Testis (tissue), 3 donors: ENCODE data around the gene UBAP2. TPM values are rescaled to one million over a fixed set of nuclear protein-coding genes. Genes with fewer than 3 reads are reported as not detected.

Source experiments
- DNase-seq: peaks from one replicate; pipeline ENCODE4 v3.0.0-alpha.2; 2019
- H3K27ac ChIP-seq, 2 donors: fragments of 200-600 bp; sonication (generic); one replicate each; pipeline ENCODE4 v1.5.1; 2019
- H3K27me3 ChIP-seq: fragments of 200-600 bp; sonication (generic); one replicate; pipeline ENCODE4 v1.5.1; 2019
- H3K36me3 ChIP-seq: fragments of 200-600 bp; sonication (generic); one replicate; pipeline ENCODE4 v1.5.1; 2017; ENCODE audit warnings: low read depth; ENCODE audit errors: missing control alignments
- H3K4me1 ChIP-seq: fragments of 200-600 bp; sonication (generic); one replicate; pipeline ENCODE4 v1.5.1; 2019
- H3K4me3 ChIP-seq, 2 donors: fragments of 200-600 bp; sonication (generic); one replicate each; pipeline ENCODE4 v1.5.1; 2017 to 2019
- H3K9me3 ChIP-seq: fragments of 200-600 bp; sonication (generic); one replicate; pipeline ENCODE4 v1.5.1; 2017
- CTCF ChIP-seq, 3 experiments: fragments of 450-650 bp in 2 of 3; fragments of 200-600 bp in 1 of 3; sonication (generic) in 1 of 3; IDR thresholded peaks; one replicate each; pipeline ENCODE4 v1.5.1; 2016 to 2019; ENCODE audit warnings: antibody characterized with exemption in 3 of 3, mild to moderate bottlenecking in 2 of 3, moderate library complexity in 1 of 3
- POLR2A ChIP-seq: fragments of 450-650 bp; IDR thresholded peaks from one replicate; pipeline ENCODE4 v1.6.1; 2017; ENCODE audit warnings: antibody characterized with exemption, mild to moderate bottlenecking, moderate library complexity
- WGBS, 2 donors: methylation state at CpG; one replicate each; pipeline ENCODE4 v1.1.5; 2018; 5-methylcytosine and 5-hydroxymethylcytosine counted together
- intact Hi-C: fragments of 100-400 bp; cut with DNase I; formaldehyde crosslinking; loops from one replicate; pipeline ENCODE4 v1.15.1; 2023; ENCODE audit warnings: low total_unique reads
- polyA plus RNA-seq: library from polyadenylated mRNA; stranded (reverse); fragments of 350-450 nt; fragmentation: Illumina TruSeq; extraction: RNeasy Lipid Tissue Mini Kit (QIAGEN cat#74804); gene quantifications from one replicate; pipeline ENCODE4 v1.2.3, GENCODE V29; 2014; ENCODE audit warnings: low read depth, low replicate concordance; ENCODE audit not compliant: insufficient read depth
- total RNA-seq, 2 donors: library from RNA; depleted of rRNA; stranded (reverse); fragments of >200 nt; gene quantifications; one replicate each; pipeline ENCODE4 v1.2.3, GENCODE V29; 2016

UBAP2 gene
- total and polyA plus RNA-seq, 3 donors from 2014 or later = 72.1 to 94.2 (median 78.5) TPM

- Histone ChIP-seq H3K4me1 (peaks cover 10% of the 10 kb centered on the region), H3K4me3 (no peak overlapping the region), H3K9me3 (no peaks in the 10 kb centered on the region), H3K27me3 (no peaks in the 10 kb centered on the region), H3K36me3 (no peaks in the 10 kb centered on the region), H3K27ac (peak overlapping the region in 1 of 2 donors; percentile 15)
- DNase-seq = no peak
- intact Hi-C loops = no loop called here
- WGBS, 2 donors = 64 to 72% methylated on average over 1 of the region's 1 CpG
- TF ChIP-seq POLR2A (no peak), CTCF (IDR thresholded peaks at IDR 0.05) (no peak)
Observed at GRCh38 chr9:33905137-33905536, 143.6 kb downstream of the UBAP2 start.

GRCh38 chr9:33903157-33903780 is 145.4 kb downstream of the UBAP2 start:
- 78 to 87% methylated on average over 4 of the region's 4 CpGs for WGBS, 2 donors
- Histone ChIP-seq H3K9me3 (no peaks in the 10 kb centered on the region), H3K36me3 (no peaks in the 10 kb centered on the region), H3K27me3 (no peaks in the 10 kb centered on the region), H3K4me3 (no peak overlapping the region), H3K4me1 (peaks cover 10% of the 10 kb centered on the region), H3K27ac (no peak overlapping the region)
- intact Hi-C loops = no loop called here
- DNase-seq = no peak
- no peak for TF ChIP-seq POLR2A
- TF ChIP-seq CTCF (IDR thresholded peaks at IDR 0.05) = no peak

DNA sequence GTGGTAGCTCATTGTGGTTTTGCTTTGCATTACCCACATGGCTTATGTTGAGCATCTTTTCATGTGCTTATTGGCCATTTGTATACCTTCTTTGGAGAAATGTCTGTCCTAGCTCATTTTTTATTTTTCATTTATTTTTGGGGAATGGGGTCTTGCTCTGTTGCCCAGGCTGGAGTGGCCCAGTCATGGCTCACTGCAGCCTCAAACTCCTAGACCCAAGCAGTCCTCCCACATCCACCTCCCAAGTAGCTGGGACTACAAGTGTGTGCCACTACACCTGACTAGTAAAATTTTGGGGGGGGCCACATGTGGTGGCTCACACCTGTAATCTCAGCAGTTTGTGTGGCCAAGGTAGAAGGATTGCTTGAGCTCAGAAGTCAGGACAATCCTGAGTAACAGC is 154.4 kb downstream of the UBAP2 start:
- no peaks in the 10 kb centered on the region for H3K36me3 ChIP-seq
- H3K27ac ChIP-seq = no peak overlapping the region
- intact Hi-C loops = no loop called here
- no peak for DNase-seq
- H3K9me3 ChIP-seq = no peaks in the 10 kb centered on the region
- TF ChIP-seq CTCF (IDR thresholded peaks at IDR 0.05) (no peak), POLR2A (no peak)
- H3K4me3 ChIP-seq = no peak overlapping the region
- H3K4me1 ChIP-seq = no peaks in the 10 kb centered on the region
- no peaks in the 10 kb centered on the region for H3K27me3 ChIP-seq

DNA sequence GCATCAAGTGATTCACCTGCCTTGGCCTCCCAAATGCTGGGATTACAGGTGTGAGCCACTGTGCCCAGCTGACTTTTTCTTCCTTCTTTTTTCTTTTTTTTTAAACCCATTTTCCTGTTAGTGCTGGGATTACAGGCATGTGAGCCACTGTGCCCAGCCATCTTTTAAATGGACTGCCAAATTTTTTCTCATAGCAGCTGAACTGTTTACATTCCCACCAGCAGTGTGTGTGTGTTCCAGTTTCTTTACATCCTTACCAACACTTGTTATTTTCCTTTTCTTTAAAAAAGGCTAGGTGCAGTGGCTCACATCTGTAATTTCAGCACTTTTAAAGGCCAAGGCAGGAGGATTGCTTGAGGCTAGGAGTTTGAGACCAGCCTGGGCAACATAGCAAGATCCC is 154.8 kb downstream of the UBAP2 start:
- intact Hi-C loops = no loop called here
- Histone ChIP-seq H3K4me3 (no peak overlapping the region), H3K27me3 (no peaks in the 10 kb centered on the region), H3K36me3 (no peaks in the 10 kb centered on the region), H3K27ac (no peak overlapping the region), H3K4me1 (no peaks in the 10 kb centered on the region), H3K9me3 (no peaks in the 10 kb centered on the region)
- TF ChIP-seq POLR2A (no peak), CTCF (IDR thresholded peaks at IDR 0.05) (no peak)
- DNase-seq = no peak

DNA sequence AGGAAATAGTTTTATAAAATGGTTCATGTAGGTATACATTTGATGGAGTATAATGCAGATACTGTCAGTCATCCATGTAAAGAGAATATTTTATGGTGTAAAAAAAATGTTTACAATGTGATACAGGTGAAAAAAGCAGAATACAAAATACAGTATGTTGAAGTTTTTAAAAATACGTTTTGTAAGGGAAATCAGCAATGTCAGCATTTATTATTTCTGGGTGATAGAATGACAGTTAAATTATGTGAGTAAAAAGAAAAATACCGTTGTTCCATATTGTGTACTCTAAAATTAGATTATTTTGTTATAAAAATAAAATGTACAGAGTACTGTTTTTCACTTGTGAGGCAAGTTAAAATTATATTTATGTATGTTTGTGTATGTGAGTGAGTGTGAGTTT is 162.7 kb downstream of the UBAP2 start:
- Histone ChIP-seq H3K27ac (no peak overlapping the region), H3K9me3 (no peaks in the 10 kb centered on the region), H3K4me1 (peaks cover 9% of the 10 kb centered on the region), H3K27me3 (no peaks in the 10 kb centered on the region), H3K4me3 (no peak overlapping the region), H3K36me3 (no peaks in the 10 kb centered on the region)
- 74 to 75% methylated on average over 2 of the region's 2 CpGs for WGBS, 2 donors
- intact Hi-C loops = no loop called here
- no peak for TF ChIP-seq POLR2A
- TF ChIP-seq CTCF (IDR thresholded peaks at IDR 0.05) = no peak
- no peak for DNase-seq
